Neural cell (in vitro differentiated cells): ENCODE data around the gene RFNG.

Experiments used
- CTCF ChIP-seq: fragments of 450-650 bp; IDR thresholded peaks from 2 replicates; pipeline ENCODE4 v1.5.1; 2014; ENCODE audit warnings: antibody characterized with exemption, mild to moderate bottlenecking, moderate library complexity; ENCODE audit not compliant: poor library complexity, severe bottlenecking
- EP300 ChIP-seq: fragments of 450-650 bp; conservative IDR thresholded peaks from 2 replicates; pipeline ENCODE4 v1.6.1; 2014; ENCODE audit warnings: antibody characterized with exemption, mild to moderate bottlenecking, moderate library complexity; ENCODE audit not compliant: poor library complexity, severe bottlenecking
- EZH2 ChIP-seq: fragments of 200-600, 300-800 bp; shearing (Covaris generic), sonication (generic); IDR thresholded peaks from 2 replicates; pipeline ENCODE4 v1.6.1; 2014; ENCODE audit warnings: antibody characterized with exemption, low read length, borderline replicate concordance, mild to moderate bottlenecking; ENCODE audit not compliant: insufficient read depth, poor library complexity, severe bottlenecking
- MXI1 ChIP-seq: fragments of 450-650 bp; conservative IDR thresholded peaks from 2 replicates; pipeline ENCODE4 v1.6.1; 2014; ENCODE audit warnings: antibody characterized with exemption, mild to moderate bottlenecking; ENCODE audit not compliant: poor library complexity, severe bottlenecking
- POLR2AphosphoS5 ChIP-seq: IDR thresholded peaks from 2 replicates; pipeline ENCODE4 v1.6.1; 2012
- RAD21 ChIP-seq: fragments of 450-650 bp; conservative IDR thresholded peaks from 2 replicates; pipeline ENCODE4 v1.6.1; 2014; ENCODE audit warnings: antibody characterized with exemption, mild to moderate bottlenecking, moderate library complexity
- REST ChIP-seq: IDR thresholded peaks from 2 replicates; pipeline ENCODE4 v1.6.1; 2012; ENCODE audit warnings: borderline replicate concordance
- SMC3 ChIP-seq: fragments of 450-650 bp; conservative IDR thresholded peaks from 2 replicates; pipeline ENCODE4 v1.6.1; 2014; ENCODE audit warnings: antibody characterized with exemption, mild to moderate bottlenecking, moderate library complexity; ENCODE audit not compliant: poor library complexity
- TAF1 ChIP-seq: IDR thresholded peaks from 2 replicates; pipeline ENCODE4 v1.6.1; 2012; ENCODE audit warnings: low read depth

DNA sequence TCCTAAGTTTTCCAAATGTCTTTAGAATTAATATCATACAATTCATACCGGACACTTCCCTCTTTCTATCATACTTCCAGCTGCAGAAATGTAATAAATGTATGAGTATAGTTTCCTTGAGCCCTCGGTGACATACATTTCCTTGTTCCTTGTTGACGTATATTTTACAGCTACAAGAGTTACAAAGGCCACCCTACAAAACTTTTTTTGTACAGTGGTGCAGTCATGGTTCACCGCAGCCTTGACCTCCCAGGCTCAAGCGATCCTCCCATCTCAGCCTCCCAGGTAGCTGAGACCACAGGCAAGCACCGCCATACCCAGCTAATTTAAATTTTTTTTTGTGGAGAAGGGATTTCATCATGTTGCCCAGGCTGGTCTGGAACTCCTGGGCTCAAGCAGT, 21.2 kb upstream of the RFNG start:
- no peak for TF ChIP-seq CTCF
- TF ChIP-seq REST: no peak
- no peak for TF ChIP-seq POLR2AphosphoS5
- TF ChIP-seq TAF1: no peak
- no peak for TF ChIP-seq EP300
- TF ChIP-seq RAD21: no peak
- TF ChIP-seq EZH2: no peak
- TF ChIP-seq SMC3: no peak
- no peak for TF ChIP-seq MXI1
